Measurements from ENCODE around the gene MGRN1. TPM values are rescaled to one million over a fixed set of nuclear protein-coding genes. Genes with fewer than 3 reads are reported as not detected.

Gene MGRN1
- total RNA-seq, 1 donor from 2014 or later: 91.5 TPM

DNA sequence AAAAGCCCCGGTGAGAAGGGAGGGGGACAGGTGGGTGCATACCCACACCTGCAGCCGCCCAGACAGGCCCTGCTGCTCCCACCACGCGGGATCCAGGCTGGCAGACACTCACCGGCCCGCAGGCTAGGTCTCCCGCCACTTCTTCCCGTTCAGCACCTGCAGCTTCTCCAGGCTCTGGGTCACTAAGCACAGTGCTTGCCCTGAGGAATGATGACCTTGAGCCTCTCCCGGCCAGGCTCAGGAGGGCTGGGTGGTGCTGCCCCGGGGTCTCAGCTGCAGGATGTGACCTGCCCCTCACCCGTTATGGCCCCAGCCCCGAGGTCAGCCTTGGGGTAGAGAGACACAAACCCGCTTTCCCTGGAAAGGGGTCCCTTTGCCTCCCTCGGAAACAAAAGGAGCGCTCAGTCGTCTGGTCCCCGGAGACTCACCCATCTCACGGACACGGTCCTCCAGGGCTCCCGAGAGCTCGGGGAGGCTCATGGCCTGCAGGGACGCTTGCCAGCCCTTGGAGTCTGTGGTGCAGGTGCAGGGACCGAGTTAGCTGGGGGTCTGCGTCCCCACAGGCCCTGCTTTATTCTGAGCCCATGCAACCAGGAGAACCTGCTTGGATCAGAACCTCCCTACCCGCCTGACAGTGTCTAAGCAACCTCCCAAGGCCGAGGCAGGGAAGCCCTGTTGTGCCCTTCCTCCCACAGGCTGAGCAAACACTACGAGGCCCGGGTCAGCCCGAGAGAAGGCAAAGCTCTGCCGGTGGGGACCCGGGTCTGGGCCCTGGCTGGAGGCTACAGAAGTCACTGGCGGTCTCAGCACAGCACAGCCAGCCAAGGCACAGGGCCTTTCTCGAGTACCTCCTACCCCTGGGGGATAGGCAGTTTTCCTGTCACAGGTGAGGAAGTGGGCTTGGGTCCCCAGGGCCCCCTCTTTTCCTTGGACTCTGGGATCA lies 72.5 kb downstream of the MGRN1 start:
- no peak overlapping the region for H3K9ac ChIP-seq (ENCODE audit: low read length)
- no peaks in the 10 kb centered on the region for H3K9me3 Mint-ChIP-seq (ENCODE audit: unreplicated experiment)
- no peak overlapping the region for H2AFZ ChIP-seq (ENCODE audit: low read depth, low read length)
- TF ChIP-seq CTCF (IDR thresholded peaks at IDR 0.05; ENCODE audit: insufficient read depth, low read depth, low read length) (no peak), EZH2 (IDR thresholded peaks at IDR 0.05; ENCODE audit: insufficient read depth, low read length) (no peak)
- no peaks in the 10 kb centered on the region for H3K9me3 ChIP-seq (ENCODE audit: insufficient read depth, low read depth, low read length)
- H3K27ac ChIP-seq (ENCODE audit: low read depth, low read length): no peak overlapping the region
- FAIRE-seq: no peak
- H3K4me3 ChIP-seq (ENCODE audit: insufficient read depth, low read depth, low read length): no peak overlapping the region
- H3K36me3 Mint-ChIP-seq (ENCODE audit: low read depth, unreplicated experiment): peaks cover 10% of the 10 kb centered on the region
- H4K20me1 ChIP-seq (ENCODE audit: insufficient read depth, low read length): peaks cover 19% of the 10 kb centered on the region
- H3K27ac Mint-ChIP-seq (ENCODE audit: unreplicated experiment): no peak overlapping the region
- H3K4me1 Mint-ChIP-seq (ENCODE audit: low read depth, unreplicated experiment): peaks cover 7% of the 10 kb centered on the region
- H3K4me1 ChIP-seq (ENCODE audit: insufficient read depth, low read length): peaks cover 10% of the 10 kb centered on the region
- peaks cover 16% of the 10 kb centered on the region for H3K79me2 ChIP-seq (ENCODE audit: insufficient read depth, low read length)
- peaks cover 21% of the 10 kb centered on the region for H3K36me3 ChIP-seq (ENCODE audit: insufficient read depth, low read length)
- no peaks in the 10 kb centered on the region for H3K27me3 ChIP-seq (ENCODE audit: insufficient read depth, low read length)
- H3K4me3 Mint-ChIP-seq (ENCODE audit: unreplicated experiment): no peak overlapping the region
- no peak overlapping the region for H3K4me2 ChIP-seq (ENCODE audit: low read length)
- DNase-seq (ENCODE audit: low read depth): no peak
- H3K27me3 Mint-ChIP-seq (ENCODE audit: low read depth, unreplicated experiment): no peaks in the 10 kb centered on the region

DNA sequence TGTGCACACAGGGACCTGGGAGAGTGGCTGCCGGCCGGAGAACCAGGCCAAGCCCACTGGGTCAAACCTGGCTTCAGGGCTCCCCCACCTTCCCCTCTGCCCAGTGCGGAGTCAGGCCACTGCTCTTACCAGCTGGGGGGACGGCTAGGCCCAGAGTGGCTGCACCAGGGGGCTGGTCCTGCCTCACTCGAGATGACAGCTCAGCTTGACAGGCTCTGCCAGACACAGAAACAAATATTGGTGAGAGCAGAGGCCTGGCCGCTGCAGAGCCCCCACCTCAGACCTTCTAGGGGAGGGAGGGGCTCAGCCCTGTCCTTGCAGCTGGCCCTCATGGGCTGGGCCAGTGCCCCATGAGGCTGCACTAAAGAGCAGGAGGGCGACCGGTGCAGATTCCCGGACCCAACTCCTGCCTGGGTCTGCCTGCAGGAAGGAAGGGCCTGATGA lies 73.2 kb downstream of the MGRN1 start:
- DNase-seq (ENCODE audit: low read depth): no peak
- H3K9me3 Mint-ChIP-seq (ENCODE audit: unreplicated experiment): no peaks in the 10 kb centered on the region
- Histone ChIP-seq H4K20me1 (ENCODE audit: insufficient read depth, low read length) (peaks cover 23% of the 10 kb centered on the region), H3K4me3 (ENCODE audit: insufficient read depth, low read depth, low read length) (no peak overlapping the region), H3K4me2 (ENCODE audit: low read length) (no peak overlapping the region), H3K27ac (ENCODE audit: low read depth, low read length) (no peak overlapping the region), H3K4me1 (ENCODE audit: insufficient read depth, low read length) (peaks cover 8% of the 10 kb centered on the region), H3K36me3 (ENCODE audit: insufficient read depth, low read length) (peaks cover 21% of the 10 kb centered on the region), H3K9me3 (ENCODE audit: insufficient read depth, low read depth, low read length) (no peaks in the 10 kb centered on the region), H3K9ac (ENCODE audit: low read length) (no peak overlapping the region), H2AFZ (ENCODE audit: low read depth, low read length) (no peak overlapping the region), H3K27me3 (ENCODE audit: insufficient read depth, low read length) (no peaks in the 10 kb centered on the region), H3K79me2 (ENCODE audit: insufficient read depth, low read length) (peaks cover 16% of the 10 kb centered on the region)
- H3K36me3 Mint-ChIP-seq (ENCODE audit: low read depth, unreplicated experiment): peaks cover 10% of the 10 kb centered on the region
- TF ChIP-seq EZH2 (IDR thresholded peaks at IDR 0.05; ENCODE audit: insufficient read depth, low read length) (no peak), CTCF (IDR thresholded peaks at IDR 0.05; ENCODE audit: insufficient read depth, low read depth, low read length) (no peak)
- peaks cover 10% of the 10 kb centered on the region for H3K4me1 Mint-ChIP-seq (ENCODE audit: low read depth, unreplicated experiment)
- H3K4me3 Mint-ChIP-seq (ENCODE audit: unreplicated experiment): no peak overlapping the region
- no peak for FAIRE-seq
- no peak overlapping the region for H3K27ac Mint-ChIP-seq (ENCODE audit: unreplicated experiment)
- H3K27me3 Mint-ChIP-seq (ENCODE audit: low read depth, unreplicated experiment): no peaks in the 10 kb centered on the region

Data from astrocyte (in vitro differentiated cells and primary cell).